ENCODE measurements around the gene RCSD1. TPM values are rescaled to one million over a fixed set of nuclear protein-coding genes. Genes with fewer than 3 reads are reported as not detected.

Gene RCSD1
- total and polyA plus RNA-seq, 2 of the 13 experiments (the other 11 are each of a cell fraction or from before 2014, with no cell fraction given) = not detected

GRCh38 chr1:167720965-167721616, 91.1 kb downstream of the RCSD1 start:
- 2% methylated on average over 13 of the region's 13 CpGs for WGBS (ENCODE audit: low lambda C conversion rate)
- Histone ChIP-seq H2AFZ (ENCODE audit: low read length) (peak overlapping the region; percentile 86), H3K4me1 (ENCODE audit: insufficient read depth, low read length) (peaks cover 72% of the 10 kb centered on the region), H3K27me3 (ENCODE audit: control insufficient read depth in 1 of 2, insufficient read depth in 2 of 2, low read length in 2 of 2) (no peaks in the 10 kb centered on the region; a peak in 1 of 5 replicates), H3K9me3 (ENCODE audit: low read length) (no peaks in the 10 kb centered on the region), H4K20me1 (ENCODE audit: insufficient read depth, low read length) (peaks cover 3% of the 10 kb centered on the region), H3K4me2 (ENCODE audit: low read depth, low read length) (peak overlapping the region; percentile 77), H3K27ac (ENCODE audit: extremely low read length, insufficient read depth, low read length) (peak overlapping the region; percentile 62), H3K36me3 (replicated peaks in 1 of 2; ENCODE audit: control insufficient read depth in 1 of 2, insufficient read depth in 2 of 2, low read length in 2 of 2) (no peaks in the 10 kb centered on the region), H3K79me2 (ENCODE audit: insufficient read depth, low read length) (peaks cover 36% of the 10 kb centered on the region), H3K9ac (ENCODE audit: insufficient read depth, low read depth, low read length) (peak overlapping the region; percentile 81), H3K4me3 (replicated peaks in 1 of 3; ENCODE audit: insufficient read depth in 1 of 3, low read depth in 2 of 3, low read length in 3 of 3) (peak overlapping the region; percentile 92 to 95 (median 92))
- intact Hi-C loops (cut with micrococcal nuclease; ENCODE audit: unreplicated experiment) = loop anchor here (1.0 to 5.0 kb wide), 3 partner anchors 36 to 216 kb away; partner anchors contain the start of genes DCAF6 and MPC2
- ATAC-seq (peak; percentile 53), DNase-seq (ENCODE audit: low spot score) (peak; percentile 49), FAIRE-seq (no peak)
- in situ Hi-C loops (cut with HindIII; ENCODE audit: extremely low pct_ligation_motif_present, low pct_unique_long_range_greater_than_20kb) = loop anchor here (5.0 kb wide), 1 partner anchor 86 kb away; no protein-coding TSS in a partner anchor
- POLR2A ChIA-PET = interaction anchor here (1.3 kb wide), 1 partner anchor 215 kb away, joined by 6 read pairs; the partner anchor contains the start of genes DCAF6 and MPC2
- CTCF ChIA-PET (ENCODE audit: low intra/inter-chr PET ratio, low total read pairs) = interaction anchor here (2.6 kb wide), 1 partner anchor 82 kb away, joined by 15 read pairs; no protein-coding TSS in a partner anchor
- BruUV-seq (replicated peaks) = TSS peak; percentile 89
- TF ChIP-seq ZNF713 (CRISPR knock-in tag; IDR thresholded peaks at IDR 0.05) (no peak), SNAPC2 (CRISPR knock-in tag; IDR thresholded peaks at IDR 0.05) (0 out of 2 replicates have a peak, but pooled peaks have one; percentile 51), THAP11 (CRISPR knock-in tag; IDR thresholded peaks at IDR 0.05) (0 out of 2 replicates have a peak, but pooled peaks have one; percentile 2), SP140L (CRISPR knock-in tag; IDR thresholded peaks at IDR 0.05; ENCODE audit: borderline replicate concordance) (no peak), BATF2 (CRISPR knock-in tag; IDR thresholded peaks at IDR 0.05) (no peak), XBP1 (CRISPR knock-in tag; IDR thresholded peaks at IDR 0.05) (no peak), ZKSCAN8 (CRISPR knock-in tag; IDR thresholded peaks at IDR 0.05; ENCODE audit: borderline replicate concordance) (no peak), ELF1 (CRISPR knock-in tag; IDR thresholded peaks at IDR 0.05) (no peak), POLR2AphosphoS2 (IDR thresholded peaks at IDR 0.05; ENCODE audit: low read depth, low read length) (no peak)
- TF ChIP-seq, protein P1, sequence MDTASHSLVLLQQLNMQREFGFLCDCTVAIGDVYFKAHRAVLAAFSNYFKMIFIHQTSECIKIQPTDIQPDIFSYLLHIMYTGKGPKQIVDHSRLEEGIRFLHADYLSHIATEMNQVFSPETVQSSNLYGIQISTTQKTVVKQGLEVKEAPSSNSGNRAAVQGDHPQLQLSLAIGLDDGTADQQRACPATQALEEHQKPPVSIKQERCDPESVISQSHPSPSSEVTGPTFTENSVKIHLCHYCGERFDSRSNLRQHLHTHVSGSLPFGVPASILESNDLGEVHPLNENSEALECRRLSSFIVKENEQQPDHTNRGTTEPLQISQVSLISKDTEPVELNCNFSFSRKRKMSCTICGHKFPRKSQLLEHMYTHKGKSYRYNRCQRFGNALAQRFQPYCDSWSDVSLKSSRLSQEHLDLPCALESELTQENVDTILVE (CRISPR knock-in tag; IDR thresholded peaks at IDR 0.05) = no peak
- TF ChIP-seq, protein P2, sequence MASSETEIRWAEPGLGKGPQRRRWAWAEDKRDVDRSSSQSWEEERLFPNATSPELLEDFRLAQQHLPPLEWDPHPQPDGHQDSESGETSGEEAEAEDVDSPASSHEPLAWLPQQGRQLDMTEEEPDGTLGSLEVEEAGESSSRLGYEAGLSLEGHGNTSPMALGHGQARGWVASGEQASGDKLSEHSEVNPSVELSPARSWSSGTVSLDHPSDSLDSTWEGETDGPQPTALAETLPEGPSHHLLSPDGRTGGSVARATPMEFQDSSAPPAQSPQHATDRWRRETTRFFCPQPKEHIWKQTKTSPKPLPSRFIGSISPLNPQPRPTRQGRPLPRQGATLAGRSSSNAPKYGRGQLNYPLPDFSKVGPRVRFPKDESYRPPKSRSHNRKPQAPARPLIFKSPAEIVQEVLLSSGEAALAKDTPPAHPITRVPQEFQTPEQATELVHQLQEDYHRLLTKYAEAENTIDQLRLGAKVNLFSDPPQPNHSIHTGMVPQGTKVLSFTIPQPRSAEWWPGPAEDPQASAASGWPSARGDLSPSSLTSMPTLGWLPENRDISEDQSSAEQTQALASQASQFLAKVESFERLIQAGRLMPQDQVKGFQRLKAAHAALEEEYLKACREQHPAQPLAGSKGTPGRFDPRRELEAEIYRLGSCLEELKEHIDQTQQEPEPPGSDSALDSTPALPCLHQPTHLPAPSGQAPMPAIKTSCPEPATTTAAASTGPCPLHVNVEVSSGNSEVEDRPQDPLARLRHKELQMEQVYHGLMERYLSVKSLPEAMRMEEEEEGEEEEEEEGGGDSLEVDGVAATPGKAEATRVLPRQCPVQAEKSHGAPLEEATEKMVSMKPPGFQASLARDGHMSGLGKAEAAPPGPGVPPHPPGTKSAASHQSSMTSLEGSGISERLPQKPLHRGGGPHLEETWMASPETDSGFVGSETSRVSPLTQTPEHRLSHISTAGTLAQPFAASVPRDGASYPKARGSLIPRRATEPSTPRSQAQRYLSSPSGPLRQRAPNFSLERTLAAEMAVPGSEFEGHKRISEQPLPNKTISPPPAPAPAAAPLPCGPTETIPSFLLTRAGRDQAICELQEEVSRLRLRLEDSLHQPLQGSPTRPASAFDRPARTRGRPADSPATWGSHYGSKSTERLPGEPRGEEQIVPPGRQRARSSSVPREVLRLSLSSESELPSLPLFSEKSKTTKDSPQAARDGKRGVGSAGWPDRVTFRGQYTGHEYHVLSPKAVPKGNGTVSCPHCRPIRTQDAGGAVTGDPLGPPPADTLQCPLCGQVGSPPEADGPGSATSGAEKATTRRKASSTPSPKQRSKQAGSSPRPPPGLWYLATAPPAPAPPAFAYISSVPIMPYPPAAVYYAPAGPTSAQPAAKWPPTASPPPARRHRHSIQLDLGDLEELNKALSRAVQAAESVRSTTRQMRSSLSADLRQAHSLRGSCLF (CRISPR knock-in tag; IDR thresholded peaks at IDR 0.05; ENCODE audit: borderline replicate concordance) = no peak
- TF ChIP-seq, protein P3, sequence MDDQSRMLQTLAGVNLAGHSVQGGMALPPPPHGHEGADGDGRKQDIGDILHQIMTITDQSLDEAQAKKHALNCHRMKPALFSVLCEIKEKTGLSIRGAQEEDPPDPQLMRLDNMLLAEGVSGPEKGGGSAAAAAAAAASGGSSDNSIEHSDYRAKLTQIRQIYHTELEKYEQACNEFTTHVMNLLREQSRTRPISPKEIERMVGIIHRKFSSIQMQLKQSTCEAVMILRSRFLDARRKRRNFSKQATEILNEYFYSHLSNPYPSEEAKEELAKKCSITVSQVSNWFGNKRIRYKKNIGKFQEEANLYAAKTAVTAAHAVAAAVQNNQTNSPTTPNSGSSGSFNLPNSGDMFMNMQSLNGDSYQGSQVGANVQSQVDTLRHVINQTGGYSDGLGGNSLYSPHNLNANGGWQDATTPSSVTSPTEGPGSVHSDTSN (CRISPR knock-in tag; IDR thresholded peaks at IDR 0.05; ENCODE audit: borderline replicate concordance) = no peak
